ENCODE measurements around the gene TTLL7.
"Not testable (repeated sequence)": the region's sequence is repeated elsewhere in the genome, so short reads cannot be mapped to it uniquely, and the experiment has no call there.

Gene TTLL7

GRCh38 chr1:83995649-83996048 lies 3.3 kb downstream of the TTLL7 start:
- DNase-seq (ENCODE audit: low spot score) = no peak

- no peak for DNase-seq (ENCODE audit: low spot score)
These were observed 4.8 kb downstream of the TTLL7 start for GRCh38 chr1:83994111-83994510.

GRCh38 chr1:83990734-83991133 lies 8.2 kb downstream of the TTLL7 start:
- no peak for DNase-seq (ENCODE audit: low spot score)

- DNase-seq (ENCODE audit: low spot score) = no peak
These were observed 13.9 kb downstream of the TTLL7 start for GRCh38 chr1:83985048-83985447.

GRCh38 chr1:83983918-83984317 lies 15.0 kb downstream of the TTLL7 start:
- not testable (repeated sequence) for DNase-seq (ENCODE audit: low spot score)

GRCh38 chr1:83978056-83978455 lies 20.9 kb downstream of the TTLL7 start:
- DNase-seq (ENCODE audit: low spot score) = no peak

- DNase-seq (ENCODE audit: low spot score) = no peak
These were observed 22.0 kb downstream of the TTLL7 start for GRCh38 chr1:83976920-83977319.

GRCh38 chr1:83970802-83971201 lies 28.1 kb downstream of the TTLL7 start:
- no peak for DNase-seq (ENCODE audit: low spot score)

- DNase-seq (ENCODE audit: low spot score) = no peak
These were observed 28.8 kb downstream of the TTLL7 start for GRCh38 chr1:83970114-83970513.

- DNase-seq (ENCODE audit: low spot score) = no peak
These were observed 31.6 kb downstream of the TTLL7 start for GRCh38 chr1:83967336-83967735.

- DNase-seq (ENCODE audit: low spot score) = no peak
These were observed 34.8 kb downstream of the TTLL7 start for GRCh38 chr1:83964153-83964552.

GRCh38 chr1:83961571-83962295 lies 37.2 kb downstream of the TTLL7 start:
- no peak for DNase-seq (ENCODE audit: low spot score)

GRCh38 chr1:83960669-83961277 lies 38.2 kb downstream of the TTLL7 start:
- DNase-seq (ENCODE audit: low spot score) = no peak

- peak; percentile 16 for DNase-seq (ENCODE audit: low spot score)
These were observed 39.0 kb downstream of the TTLL7 start for GRCh38 chr1:83959824-83960498.

- no peak for DNase-seq (ENCODE audit: low spot score)
These were observed 40.2 kb downstream of the TTLL7 start for GRCh38 chr1:83958704-83959103.

- no peak for DNase-seq (ENCODE audit: low spot score)
These were observed 44.6 kb downstream of the TTLL7 start for GRCh38 chr1:83954166-83954823.

GRCh38 chr1:83950106-83950661 lies 48.7 kb downstream of the TTLL7 start:
- DNase-seq (ENCODE audit: low spot score) = no peak

- DNase-seq (ENCODE audit: low spot score) = no peak
These were observed 56.0 kb downstream of the TTLL7 start for GRCh38 chr1:83942914-83943313.

- no peak for DNase-seq (ENCODE audit: low spot score)
These were observed 64.4 kb downstream of the TTLL7 start for GRCh38 chr1:83934550-83934949.

GRCh38 chr1:83932693-83933092 lies 66.2 kb downstream of the TTLL7 start:
- no peak for DNase-seq (ENCODE audit: low spot score)

- DNase-seq (ENCODE audit: low spot score) = no peak
These were observed 66.7 kb downstream of the TTLL7 start for GRCh38 chr1:83932281-83932680.

- peak; percentile 69 for DNase-seq (ENCODE audit: low spot score)
These were observed 67.2 kb downstream of the TTLL7 start for GRCh38 chr1:83931658-83932253.
